Fibroblast of lung (primary cell): Measurements from ENCODE around the gene VTI1A. TPM values are rescaled to one million over a fixed set of nuclear protein-coding genes. Genes with fewer than 3 reads are reported as not detected.

ENCODE experiments used
- DNase-seq, 2 donors: peaks; one replicate each; pipeline versions ENCODE4 v3.0.0 to v3.0.0-alpha.2; 2010; ENCODE audit warnings: low read depth in 2 of 2
- H2AFZ ChIP-seq: 2 replicates; pipeline ENCODE4 v1.5.1; 2012; ENCODE audit warnings: low read length, control low read depth, inconsistent platforms
- H3K27ac ChIP-seq: 2 replicates; pipeline ENCODE4 v1.5.1; 2011; ENCODE audit warnings: low read length, control low read depth; ENCODE audit not compliant: insufficient read depth
- H3K27me3 ChIP-seq: 2 replicates; pipeline ENCODE4 v1.5.1; 2011; ENCODE audit warnings: mild to moderate bottlenecking, low read length; ENCODE audit not compliant: control insufficient read depth, insufficient read depth
- H3K36me3 ChIP-seq: 2 replicates; pipeline ENCODE4 v1.5.1; 2011; ENCODE audit warnings: low read length; ENCODE audit not compliant: control insufficient read depth, insufficient read depth
- H3K4me1 ChIP-seq: 2 replicates; pipeline ENCODE4 v1.5.1; 2011; ENCODE audit warnings: low read length; ENCODE audit not compliant: control insufficient read depth, insufficient read depth; ENCODE audit errors: extremely low read depth
- H3K4me2 ChIP-seq: 2 replicates; pipeline ENCODE4 v1.5.1; 2011; ENCODE audit warnings: low read length, control low read depth; ENCODE audit not compliant: insufficient read depth; ENCODE audit errors: extremely low read depth
- H3K4me3 ChIP-seq, 4 experiments: fragments of 200-600 bp in 1 of 4; sonication (generic) in 1 of 4; replicated peaks in 1 of 4; 2 replicates each; pipeline ENCODE4 v1.5.1; 2011 to 2016; ENCODE audit warnings: low read length in 4 of 4, low read depth in 3 of 4, mild to moderate bottlenecking in 3 of 4, control low read depth in 2 of 4, inconsistent platforms in 1 of 4, mixed read lengths in 1 of 4; ENCODE audit not compliant: insufficient read depth in 1 of 4; ENCODE audit errors: control extremely low read depth in 1 of 4
- H3K79me2 ChIP-seq: 2 replicates; pipeline ENCODE4 v1.5.1; 2012; ENCODE audit warnings: mild to moderate bottlenecking, low read length, inconsistent platforms; ENCODE audit not compliant: control insufficient read depth, insufficient read depth
- H3K9ac ChIP-seq: 2 replicates; pipeline ENCODE4 v1.5.1; 2011; ENCODE audit warnings: mild to moderate bottlenecking, low read length, control low read depth; ENCODE audit not compliant: insufficient read depth
- H3K9me3 ChIP-seq: 2 replicates; pipeline ENCODE4 v1.5.1; 2012; ENCODE audit warnings: low read depth, low read length; ENCODE audit not compliant: control insufficient read depth, insufficient read depth
- H4K20me1 ChIP-seq: 2 replicates; pipeline ENCODE4 v1.5.1; 2011; ENCODE audit warnings: low read length; ENCODE audit not compliant: control insufficient read depth, insufficient read depth; ENCODE audit errors: extremely low read depth
- CTCF ChIP-seq, 2 donors: IDR thresholded peaks in 1 of 2; conservative IDR thresholded peaks in 1 of 2; 1 replicate in 1 of 2; 2 replicates in 1 of 2; pipeline ENCODE4 v1.5.1; 2011 to 2012; ENCODE audit warnings: low read length in 2 of 2, control low read depth in 1 of 2, inconsistent platforms in 1 of 2, low read depth in 1 of 2, mild to moderate bottlenecking in 1 of 2
- EZH2 ChIP-seq: IDR thresholded peaks from 2 replicates; pipeline ENCODE4 v1.5.1; 2012; ENCODE audit warnings: low read length, control low read depth, mild to moderate bottlenecking; ENCODE audit errors: missing control alignments
- polyA plus RNA-seq, 2 donors: library from polyadenylated mRNA; depleted of rRNA in 1 of 2; stranded (reverse) in 1 of 2; unstranded in 1 of 2; fragments of >200 nt; gene quantifications; 2 replicates each; pipeline ENCODE4 v1.2.1, GENCODE V29; 2011 to 2012; ENCODE audit warnings: missing spikeins in 1 of 2
- total RNA-seq: library from RNA; depleted of rRNA; stranded (reverse); fragments of >200 nt; gene quantifications from 2 replicates; pipeline ENCODE4 v1.2.1, GENCODE V29; 2014

The VTI1A gene
- total and polyA plus RNA-seq, 2 donors (not counting 1 experiment from before 2014, with no cell fraction given): 19.1 to 30.9 TPM

GRCh38 chr10:112687647-112688046, 240.6 kb downstream of the VTI1A start:
- Histone ChIP-seq H3K27me3 (no peaks in the 10 kb centered on the region), H3K9me3 (no peaks in the 10 kb centered on the region), H3K4me1 (no peaks in the 10 kb centered on the region), H2AFZ (no peak overlapping the region), H3K27ac (no peak overlapping the region), H3K79me2 (no peaks in the 10 kb centered on the region), H3K36me3 (no peaks in the 10 kb centered on the region), H3K4me3 (no peak overlapping the region), H3K4me2 (no peak overlapping the region), H4K20me1 (no peaks in the 10 kb centered on the region), H3K9ac (no peak overlapping the region)
- no peak for TF ChIP-seq CTCF (conservative IDR thresholded peaks at IDR 0.05 in 1 of 2, IDR thresholded peaks at IDR 0.05 in 1 of 2; ENCODE audit: low read depth in 1 of 2, low read length in 2 of 2)
- no peak for TF ChIP-seq EZH2
- peak; percentile 36 to 78 for DNase-seq

GRCh38 chr10:112689327-112690072, 242.5 kb downstream of the VTI1A start:
- Histone ChIP-seq H3K27ac (no peak overlapping the region), H3K79me2 (no peaks in the 10 kb centered on the region), H3K9ac (no peak overlapping the region), H3K4me1 (no peaks in the 10 kb centered on the region), H3K4me2 (no peak overlapping the region), H3K4me3 (no peak overlapping the region), H3K36me3 (no peaks in the 10 kb centered on the region), H2AFZ (no peak overlapping the region), H3K9me3 (no peaks in the 10 kb centered on the region), H4K20me1 (no peaks in the 10 kb centered on the region), H3K27me3 (no peaks in the 10 kb centered on the region)
- TF ChIP-seq EZH2 (no peak), CTCF (conservative IDR thresholded peaks at IDR 0.05 in 1 of 2, IDR thresholded peaks at IDR 0.05 in 1 of 2; ENCODE audit: low read depth in 1 of 2, low read length in 2 of 2) (peak; percentile 41 to 53)
- DNase-seq: peak; percentile 5 to 47

GRCh38 chr10:112695539-112695938, 248.5 kb downstream of the VTI1A start:
- Histone ChIP-seq H3K9ac (no peak overlapping the region), H2AFZ (no peak overlapping the region), H3K27ac (no peak overlapping the region)

More at GRCh38 chr10:112695539-112695938, 248.5 kb downstream of the VTI1A start:
- no peak for TF ChIP-seq EZH2
- TF ChIP-seq CTCF (conservative IDR thresholded peaks at IDR 0.05 in 1 of 2, IDR thresholded peaks at IDR 0.05 in 1 of 2; ENCODE audit: low read depth in 1 of 2, low read length in 2 of 2): no peak
- Histone ChIP-seq H3K36me3 (no peaks in the 10 kb centered on the region), H3K27me3 (no peaks in the 10 kb centered on the region), H3K4me1 (no peaks in the 10 kb centered on the region), H3K9me3 (no peaks in the 10 kb centered on the region), H3K4me2 (no peak overlapping the region), H4K20me1 (no peaks in the 10 kb centered on the region), H3K79me2 (no peaks in the 10 kb centered on the region), H3K4me3 (no peak overlapping the region)
- no peak for DNase-seq
